Stimulated activated CD4-positive, alpha-beta T cell treated with anti-CD3 and anti-CD28 coated beads, Interleukin-15, amount 100 ng/mL, for 48 hours (primary cell): ENCODE data around the gene TSHB.
A peak's percentile ranks its signal among the peaks of the same experiment; 100 is the strongest.
"Not testable (repeated sequence)": the region's sequence is repeated elsewhere in the genome, so short reads cannot be mapped to it uniquely, and the experiment has no call there.

ENCODE experiments used
- DNase-seq, 2 donors: peaks; one replicate each; pipeline ENCODE4 v3.0.0-alpha.2; 2020; ENCODE audit warnings: low read depth in 2 of 2

TSHB gene

DNA sequence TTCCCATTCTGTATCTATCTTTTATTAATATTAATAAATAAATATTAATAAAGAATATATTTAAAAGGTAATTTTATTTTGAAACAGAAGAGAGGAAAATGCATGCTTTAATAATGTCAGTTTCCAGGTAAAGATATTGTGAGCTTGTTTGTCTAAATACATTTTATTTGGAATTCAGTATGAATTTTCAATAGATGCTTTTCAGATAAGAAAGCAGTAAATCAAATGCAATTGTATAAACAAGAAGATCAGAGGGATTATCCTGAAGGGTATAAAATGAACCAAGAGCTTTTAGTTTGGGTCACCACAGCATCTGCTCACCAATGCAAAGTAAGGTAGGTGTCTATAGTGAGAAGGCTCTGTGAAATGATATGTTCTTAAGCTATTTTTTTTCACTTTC is at the start of gene TSHB:
TSS of gene TSHB (plus strand) at position 301 of the 400 bp plus-strand sequence. CDS start 3,537 bp downstream, outside the sequence.
- DNase-seq, result no peak

- DNase-seq, result no peak
Measured at GRCh38 chr1:114982251-114982650, 47.4 kb upstream of the TSHB start.

DNA sequence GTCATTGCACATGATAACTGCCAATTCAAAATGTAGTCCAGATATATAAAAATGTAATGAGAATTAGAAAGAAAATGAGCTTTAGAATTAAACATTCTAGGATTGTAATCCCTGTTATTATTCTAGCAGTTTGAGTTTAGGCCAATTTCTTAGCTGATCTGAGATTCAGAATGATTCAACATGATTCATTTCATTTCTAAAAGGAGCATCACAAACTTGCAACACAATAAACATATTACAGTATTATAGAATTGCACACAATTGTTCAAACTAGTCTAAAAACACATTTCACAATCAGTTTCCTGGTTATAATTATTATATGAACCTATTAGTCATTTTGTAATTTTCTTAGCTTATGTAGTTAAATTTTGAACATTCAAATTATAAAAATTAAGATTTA is 43.3 kb upstream of the TSHB start:
- no peak for DNase-seq

GRCh38 chr1:114988095-114988494 is 41.5 kb upstream of the TSHB start:
- no peak for DNase-seq

GRCh38 chr1:114997510-114998289 is 31.9 kb upstream of the TSHB start:
- DNase-seq, result no peak

- no peak for DNase-seq
Measured at GRCh38 chr1:115006191-115006590, 23.4 kb upstream of the TSHB start.

DNA sequence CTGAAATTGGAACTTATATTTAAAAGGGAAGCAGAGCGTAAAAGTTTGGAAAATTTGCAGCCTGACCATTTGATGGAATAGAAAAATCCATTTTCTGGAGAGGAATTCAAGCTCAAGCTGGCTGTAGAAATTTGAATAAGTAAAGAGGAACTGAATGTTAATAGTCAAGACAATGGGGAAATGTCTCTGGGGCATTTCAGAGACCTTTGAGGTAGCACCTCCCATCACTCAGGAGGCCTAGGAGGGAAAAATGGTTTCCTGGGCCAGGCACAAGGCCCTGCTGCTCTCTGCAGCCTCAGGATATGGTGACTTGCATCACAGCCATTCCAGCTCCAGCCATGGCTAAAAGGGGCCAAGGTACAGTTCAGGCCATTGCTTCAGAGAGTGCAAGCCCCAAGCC is 17.6 kb upstream of the TSHB start:
- no peak for DNase-seq

- DNase-seq, result no peak
Measured at GRCh38 chr1:115012434-115012833, 17.2 kb upstream of the TSHB start.

GRCh38 chr1:115013792-115014191 is 15.8 kb upstream of the TSHB start:
- no peak for DNase-seq

GRCh38 chr1:115019549-115019948 is 10.1 kb upstream of the TSHB start:
- DNase-seq, result not testable (repeated sequence)

DNA sequence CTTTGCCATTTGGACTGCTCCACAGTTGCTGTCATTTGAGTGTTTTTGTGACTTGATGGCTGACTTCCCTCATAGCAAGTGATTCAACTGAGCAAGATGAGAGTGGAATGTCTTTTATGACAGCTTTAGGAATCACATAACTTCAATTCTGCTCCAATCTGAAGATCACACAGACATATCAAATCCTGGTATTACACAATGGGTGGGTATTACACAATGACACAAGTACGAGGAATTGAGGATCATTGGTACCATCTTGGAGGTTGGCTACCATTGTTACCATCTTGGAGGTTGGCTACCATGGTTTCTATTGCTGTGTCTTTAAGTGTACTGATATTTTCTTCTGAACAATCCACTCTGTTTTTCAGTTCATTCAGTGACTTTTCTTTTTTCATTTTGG is 8.5 kb upstream of the TSHB start:
- no peak for DNase-seq

GRCh38 chr1:115023593-115023992 is 6.0 kb upstream of the TSHB start:
- no peak for DNase-seq

DNA sequence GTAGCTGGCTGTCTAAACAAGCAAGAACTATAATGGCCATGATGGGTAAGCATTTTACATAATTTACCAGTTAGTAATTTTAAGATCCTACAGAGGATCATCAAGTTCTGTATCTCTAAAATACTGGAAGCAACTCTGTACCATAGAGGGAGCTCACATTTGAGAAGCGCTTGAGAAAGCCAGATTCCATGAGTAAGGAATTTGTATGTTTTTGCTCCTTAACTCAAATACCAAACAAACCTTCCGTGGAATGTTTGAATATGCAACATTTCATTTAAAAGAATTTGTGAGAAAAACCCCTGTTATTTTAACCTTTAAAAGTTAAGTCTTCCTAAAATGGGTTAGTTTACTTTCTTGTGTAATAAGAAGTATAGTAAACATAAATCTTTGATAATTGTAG is 2.0 kb downstream of the TSHB start:
- no peak for DNase-seq

DNA sequence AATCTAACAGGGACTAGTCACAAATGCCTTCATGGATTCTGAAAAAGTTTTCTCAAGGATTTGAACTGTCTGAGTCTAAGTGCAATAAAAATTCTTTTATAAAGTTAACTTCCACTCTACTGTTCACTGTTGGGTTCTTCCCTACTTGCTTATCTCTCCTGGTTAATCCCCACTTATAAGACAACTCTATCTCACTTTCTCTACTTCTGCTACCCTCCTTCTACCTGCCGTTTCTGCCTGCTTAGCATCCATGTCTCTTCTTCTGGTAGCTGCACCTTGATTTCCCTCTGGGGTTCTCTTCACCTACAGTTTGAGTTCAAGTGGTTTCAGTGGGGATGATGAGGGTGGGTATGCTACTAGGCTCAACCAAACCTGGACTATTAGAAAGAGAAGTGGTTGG is 6.0 kb downstream of the TSHB start:
- no peak for DNase-seq

- no peak for DNase-seq
Measured at GRCh38 chr1:115036814-115037507, 7.3 kb downstream of the TSHB start.

DNA sequence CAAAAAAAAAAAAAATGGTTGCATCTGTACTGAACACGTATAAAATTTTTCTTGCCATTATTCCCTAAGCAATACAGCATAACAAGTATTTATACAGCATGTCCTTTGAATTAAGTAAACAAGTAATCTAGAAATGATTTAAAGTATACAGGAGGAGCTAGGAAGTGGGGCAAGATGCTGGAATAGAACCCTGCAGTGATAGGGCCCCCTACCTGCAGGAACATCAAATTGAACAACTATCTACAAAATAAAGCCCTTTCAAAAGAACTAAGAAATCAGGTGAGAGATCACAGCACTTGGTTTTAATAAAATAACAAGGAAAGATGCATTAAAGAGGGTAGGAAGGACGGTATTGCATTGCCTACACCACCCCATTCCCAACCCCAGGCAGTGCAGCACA is 10.9 kb downstream of the TSHB start:
- DNase-seq, result no peak

DNA sequence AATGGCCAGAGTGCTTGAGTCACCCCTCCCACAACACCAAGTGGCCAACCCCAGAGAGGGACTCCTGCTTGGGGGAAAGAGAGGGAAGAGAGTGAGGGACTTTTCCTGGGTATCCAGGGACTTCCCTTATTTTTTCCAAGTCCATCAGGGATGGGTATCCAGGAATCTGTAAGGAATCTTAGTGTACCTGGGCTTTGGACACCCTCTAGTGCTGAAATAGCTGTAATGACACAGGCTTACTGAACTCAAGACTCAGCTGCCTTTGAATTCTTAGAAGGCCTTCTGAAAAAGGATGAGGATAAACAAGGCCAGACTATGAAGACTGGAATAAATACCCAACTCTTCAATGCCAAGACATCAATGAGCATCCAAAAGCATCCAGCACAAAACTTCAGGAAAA is 12.0 kb downstream of the TSHB start:
- no peak for DNase-seq

- DNase-seq, result no peak
Measured at GRCh38 chr1:115046751-115047150, 17.1 kb downstream of the TSHB start.

- no peak for DNase-seq
Measured at GRCh38 chr1:115051850-115052249, 22.2 kb downstream of the TSHB start.

DNA sequence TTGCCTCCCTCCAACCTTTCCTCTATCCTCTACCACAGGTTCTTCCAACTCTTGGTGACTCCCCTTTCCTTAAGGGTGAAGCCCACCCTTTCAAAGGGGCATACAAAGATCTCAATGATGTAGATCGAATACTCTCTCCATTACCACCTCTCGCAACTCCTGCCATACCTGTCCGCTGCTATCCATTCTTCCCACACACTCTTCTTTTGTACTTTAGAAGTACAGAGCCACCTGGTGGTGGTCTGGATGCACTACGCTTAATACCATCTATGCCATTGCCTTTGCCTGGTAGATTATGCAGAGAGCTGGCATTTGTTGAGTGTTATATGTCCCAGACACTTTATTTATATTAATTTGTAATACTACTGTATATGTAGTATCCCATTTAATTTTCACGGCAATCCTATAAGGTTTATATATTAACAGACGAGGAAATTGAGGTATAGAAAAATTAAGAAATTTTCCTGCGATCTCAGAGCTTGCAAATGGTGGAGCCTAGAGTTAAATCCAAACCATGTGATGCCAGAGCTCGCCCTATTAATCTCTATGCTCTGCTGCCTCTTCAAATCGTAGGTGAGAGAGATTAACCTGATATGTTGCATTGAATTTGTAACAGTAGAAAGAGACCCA is 22.9 kb downstream of the TSHB start:
- DNase-seq, result peak; percentile 24 to 40

DNA sequence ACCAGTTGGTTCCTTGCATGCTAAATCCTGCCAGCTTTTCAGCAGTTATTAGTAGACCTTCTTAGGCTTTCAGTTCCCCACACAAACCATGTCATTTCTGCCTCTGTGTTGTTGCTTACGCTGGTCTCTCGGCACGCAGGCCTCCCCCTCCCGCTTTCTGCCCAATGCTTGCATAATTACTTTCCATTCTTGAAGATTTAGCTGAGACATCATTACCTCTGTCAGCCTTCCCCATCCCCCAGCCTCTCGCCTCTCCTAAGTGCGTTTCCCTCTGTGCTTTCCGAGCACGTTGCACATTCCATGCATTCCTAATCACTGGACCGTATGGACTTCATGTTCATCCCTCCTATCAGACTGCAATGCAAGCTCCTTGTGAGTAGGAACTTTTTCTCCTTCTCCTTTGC is 26.8 kb downstream of the TSHB start:
- DNase-seq, result no peak

DNA sequence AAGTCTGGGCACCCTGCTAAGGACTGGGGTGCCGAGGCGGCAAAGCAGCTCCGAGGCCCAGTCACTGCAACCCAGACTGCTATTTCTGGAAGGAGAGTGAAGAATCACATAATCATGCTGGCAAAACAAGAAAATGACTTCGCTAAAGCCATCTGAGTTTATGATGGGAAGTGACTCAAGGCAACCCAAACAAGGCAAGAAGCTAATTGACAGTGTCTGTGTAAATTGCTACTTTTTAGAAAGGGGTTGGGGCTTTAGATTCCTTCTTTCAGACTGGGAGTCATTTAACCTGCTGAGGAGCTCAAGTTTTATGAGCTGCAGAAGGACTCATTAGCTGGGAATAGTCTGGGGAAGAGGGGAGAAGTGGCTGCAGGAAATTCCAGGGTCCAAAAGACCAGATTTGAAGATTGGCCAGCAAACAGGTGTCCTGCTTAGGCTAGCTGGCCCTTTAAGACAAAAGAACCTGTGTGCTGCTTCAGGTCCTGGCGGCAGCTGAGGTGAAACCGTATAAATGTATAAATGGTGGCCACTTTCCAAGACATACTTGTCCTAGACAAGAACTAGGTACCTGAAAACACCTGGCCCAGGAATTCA is 28.1 kb downstream of the TSHB start:
- no peak for DNase-seq

DNA sequence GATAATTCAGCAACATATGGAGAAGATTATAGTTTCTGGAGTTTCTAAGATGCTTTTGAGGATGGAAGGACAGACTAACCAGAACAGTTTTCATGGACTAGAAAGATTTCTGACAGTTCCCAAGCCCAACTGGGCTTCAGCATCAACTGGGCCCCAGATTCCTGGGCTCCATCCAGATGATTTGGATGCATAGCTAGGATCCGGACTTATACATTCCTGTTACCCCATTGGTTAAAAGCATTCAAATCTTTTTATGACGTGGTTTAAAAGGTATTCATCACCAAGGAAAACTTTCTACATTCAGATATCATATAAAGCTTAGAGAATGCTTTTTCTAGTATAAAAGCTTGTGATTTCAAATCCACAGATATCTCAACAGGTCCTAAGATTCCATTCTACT is 29.7 kb downstream of the TSHB start:
- DNase-seq, result no peak
